K562 (cell line): ENCODE results near the gene LRRC7. TPM values are rescaled to one million over a fixed set of nuclear protein-coding genes. Genes with fewer than 3 reads are reported as not detected.

ENCODE experiments used
- ATAC-seq: fragments of 200-7000 bp; cut with Tn5 transposase; 3 replicates; pipeline ENCODE4 v1.9.1; 2020; ENCODE audit warnings: moderate library complexity
- BruUV-seq: library from RNA; stranded (reverse); fragments of 400-500 nt; replicated peaks from 2 replicates; lab custom pipeline; 2021; lab: Mats Ljungman, UMichigan
- CTCF ChIA-PET: fragments of 300-600 bp; formaldehyde crosslinking; extraction: SDS; loops from one replicate; lab custom pipeline; 2021; ENCODE audit warnings: low intra/inter-chr PET ratio; lab: Yijun Ruan, JAX
- POLR2A ChIA-PET: fragments of 300-600, 350-650 bp; sonication (Branson Sonifier 250); formaldehyde crosslinking; extraction: SDS; loops from one replicate; lab custom pipeline; 2021; ENCODE audit warnings: antibody characterized with exemption, inconsistent platforms; lab: Yijun Ruan, JAX
- DNase-seq, 4 experiments: peaks; one replicate each; pipeline versions ENCODE4 v3.0.0 to v3.0.0-alpha.2; 2011 to 2018; ENCODE audit warnings: low spot score in 3 of 4, mixed read lengths in 3 of 4; ENCODE audit errors: extremely low read depth in 1 of 4
- FAIRE-seq: peaks from 2 replicates; lab custom pipeline; 2011; peaks lifted over from hg19 to GRCh38; lab: Jason Lieb, UNC
- H2AFZ ChIP-seq: 2 replicates; pipeline ENCODE4 v1.6.0; 2011; ENCODE audit warnings: low read depth, low read length, control low read depth, inconsistent platforms
- H3K27ac ChIP-seq: fragments of 200-600 bp; 3 replicates; pipeline ENCODE4 v1.8.0; 2011; ENCODE audit warnings: low read depth, mild to moderate bottlenecking, control low read depth, inconsistent platforms, low read length, moderate library complexity, mixed read lengths; ENCODE audit errors: extremely low read depth
- H3K27me3 ChIP-seq, 2 experiments: fragments of 300-600 bp in 1 of 2; 2 replicates in 1 of 2; 3 replicates in 1 of 2; pipeline versions ENCODE4 v1.6.0 to v1.8.0; 2011; ENCODE audit warnings: inconsistent platforms in 2 of 2, low read length in 2 of 2, mild to moderate bottlenecking in 1 of 2, mixed read lengths in 1 of 2, moderate library complexity in 1 of 2; ENCODE audit not compliant: control insufficient read depth in 2 of 2, insufficient read depth in 2 of 2
- H3K36me3 ChIP-seq: fragments of 300-600 bp; 3 replicates; pipeline ENCODE4 v1.8.0; 2011; ENCODE audit warnings: mild to moderate bottlenecking, low read length, inconsistent platforms; ENCODE audit not compliant: control insufficient read depth, insufficient read depth
- H3K4me1 ChIP-seq, 2 experiments: fragments of 200-600 bp in 1 of 2; replicated peaks in 1 of 2; 2 replicates in 1 of 2; 3 replicates in 1 of 2; pipeline versions ENCODE4 v1.5.1 to v1.8.0; 2011; ENCODE audit warnings: inconsistent platforms in 2 of 2, low read length in 2 of 2, mild to moderate bottlenecking in 1 of 2, mixed read lengths in 1 of 2, moderate library complexity in 1 of 2; ENCODE audit not compliant: control insufficient read depth in 2 of 2, insufficient read depth in 2 of 2
- H3K4me2 ChIP-seq: 2 replicates; pipeline ENCODE4 v1.6.1; 2011; ENCODE audit warnings: low read length, control low read depth, inconsistent platforms, mixed read lengths; ENCODE audit not compliant: insufficient read depth
- H3K4me3 ChIP-seq: fragments of 200-600 bp; sonication (generic), shearing (Covaris generic); 2 replicates; pipeline ENCODE4 v1.5.1; 2016; ENCODE audit warnings: control low read depth, inconsistent platforms
- H3K79me2 ChIP-seq: fragments of 200-600 bp; 3 replicates; pipeline ENCODE4 v1.8.0; 2011; ENCODE audit warnings: low read length, inconsistent platforms; ENCODE audit not compliant: control insufficient read depth, insufficient read depth
- H3K9ac ChIP-seq, 2 experiments: 2 replicates each; pipeline versions ENCODE4 v1.6.0 to v1.6.1; 2011; ENCODE audit warnings: low read depth in 2 of 2, low read length in 2 of 2, control low read depth in 1 of 2, inconsistent platforms in 1 of 2, mild to moderate bottlenecking in 1 of 2, mixed read lengths in 1 of 2; ENCODE audit not compliant: insufficient read depth in 1 of 2
- H3K9me1 ChIP-seq: one replicate; pipeline ENCODE4 v1.6.0; 2011; ENCODE audit warnings: inconsistent platforms, mild to moderate bottlenecking, low read length, moderate library complexity; ENCODE audit not compliant: control insufficient read depth, insufficient read depth
- H3K9me3 ChIP-seq: replicated peaks from 2 replicates; pipeline ENCODE4 v1.5.1; 2011; ENCODE audit warnings: low read depth, low read length, inconsistent platforms; ENCODE audit not compliant: control insufficient read depth, insufficient read depth
- H4K20me1 ChIP-seq: replicated peaks from 2 replicates; pipeline ENCODE4 v1.6.1; 2011; ENCODE audit warnings: low read length, inconsistent platforms, mixed read lengths; ENCODE audit not compliant: control insufficient read depth, insufficient read depth
- IFI16 ChIP-seq: fragments of 250-450 bp; sonication (Bioruptor Pico); IDR thresholded peaks from 2 replicates; pipeline ENCODE4 v2.1.2; 2022; ENCODE audit warnings: mild to moderate bottlenecking, inconsistent platforms
- KDM2B ChIP-seq: fragments of 250-450 bp; sonication (Bioruptor Pico); IDR thresholded peaks from 2 replicates; pipeline ENCODE4 v1.8.0; 2021; ENCODE audit warnings: mild to moderate bottlenecking, moderate library complexity
- PRMT5 ChIP-seq: sonication (generic); formaldehyde crosslinking; IDR thresholded peaks from 2 replicates; pipeline ENCODE4 v1.5.0; 2020; ENCODE audit warnings: missing genetic modification reagents
- PYGO2 ChIP-seq: fragments of 450-650 bp; IDR thresholded peaks from 2 replicates; pipeline ENCODE4 v1.6.1; 2016; ENCODE audit warnings: mild to moderate bottlenecking, missing genetic modification characterization, moderate library complexity, missing compliant biosample characterization
- SMAD1 ChIP-seq: fragments of 150-350 bp; IDR thresholded peaks from 2 replicates; pipeline ENCODE4 v1.6.1; 2014; ENCODE audit warnings: low read length, low read depth; ENCODE audit not compliant: partially characterized antibody
- TSC22D4 ChIP-seq: fragments of 450-650 bp; IDR thresholded peaks from 2 replicates; pipeline ENCODE4 v1.6.1; 2016; ENCODE audit warnings: missing genetic modification characterization, missing biosample characterization, control low read depth
- ZNF165 ChIP-seq: fragments of 250-450 bp; sonication (Bioruptor Pico); IDR thresholded peaks from 2 replicates; pipeline ENCODE4 v1.4.0; 2020; ENCODE audit warnings: borderline replicate concordance
- WGBS: fragments of 100-300 bp; shearing (Covaris generic); methylation state at CpG from one replicate; pipeline ENCODE4 v1.1.6; 2016; ENCODE audit warnings: low coverage, mixed read lengths; ENCODE audit not compliant: insufficient coverage; ENCODE audit errors: missing lambda C conversion rate; 5-methylcytosine and 5-hydroxymethylcytosine counted together
- in situ Hi-C: fragments of 300-500 bp; cut with MboI; formaldehyde crosslinking; loops from 4 replicates; pipeline ENCODE4 v1.15.0; 2018; ENCODE audit warnings: inconsistent platforms, mixed read lengths
- intact Hi-C: fragments of 100-400 bp; cut with micrococcal nuclease; formaldehyde crosslinking; loops from 2 replicates; pipeline ENCODE4 v1.14.2; 2022
- polyA plus RNA-seq, 8 experiments: library from polyadenylated mRNA; depleted of rRNA in 4 of 8; stranded (reverse) in 5 of 8; unstranded in 3 of 8; fragments of >200 nt; fragmentation: Nextera tagmentation in 2 of 8; fragmentation: Illumina TruSeq in 1 of 8; extraction: Ambion mirVana in 2 of 8; extraction: Trizol in 1 of 8; gene quantifications; 2 replicates each; pipeline versions ENCODE4 v1.2.1 to v1.2.3, GENCODE V29; 2011 to 2014; ENCODE audit warnings: inconsistent platforms in 1 of 8, missing spikeins in 1 of 8
- total RNA-seq, 7 experiments: library from RNA; depleted of rRNA in 6 of 7; stranded (reverse); fragments of >200 nt in 6 of 7; fragmentation: Illumina TruSeq in 2 of 7; extraction: Trizol in 2 of 7; gene quantifications; 2 replicates each; pipeline versions ENCODE4 v1.2.1 to v1.2.3, GENCODE V29; 2011 to 2021; ENCODE audit warnings: low replicate concordance in 1 of 7
- TF ChIP-seq, protein P1 (sequence below): sonication (generic); formaldehyde crosslinking; IDR thresholded peaks from 2 replicates; pipeline ENCODE4 v1.8.0; 2022; ENCODE audit warnings: mild to moderate bottlenecking, missing genetic modification reagents
- TF ChIP-seq, protein P2 (sequence below): sonication (generic); formaldehyde crosslinking; IDR thresholded peaks from 2 replicates; pipeline ENCODE4 v1.8.0; 2023; ENCODE audit warnings: mild to moderate bottlenecking, missing genetic modification reagents
- TF ChIP-seq, protein P3 (sequence below): fragments of 250-450 bp; sonication (Bioruptor Pico); IDR thresholded peaks from 2 replicates; pipeline ENCODE4 v1.5.0; 2020; ENCODE audit warnings: mild to moderate bottlenecking, borderline replicate concordance

LRRC7 gene
- total and polyA plus RNA-seq, 9 of the 15 experiments (the other 6 are each of a cell fraction or from before 2014, with no cell fraction given): 0.09 to 0.94 (median 0.49) TPM

DNA sequence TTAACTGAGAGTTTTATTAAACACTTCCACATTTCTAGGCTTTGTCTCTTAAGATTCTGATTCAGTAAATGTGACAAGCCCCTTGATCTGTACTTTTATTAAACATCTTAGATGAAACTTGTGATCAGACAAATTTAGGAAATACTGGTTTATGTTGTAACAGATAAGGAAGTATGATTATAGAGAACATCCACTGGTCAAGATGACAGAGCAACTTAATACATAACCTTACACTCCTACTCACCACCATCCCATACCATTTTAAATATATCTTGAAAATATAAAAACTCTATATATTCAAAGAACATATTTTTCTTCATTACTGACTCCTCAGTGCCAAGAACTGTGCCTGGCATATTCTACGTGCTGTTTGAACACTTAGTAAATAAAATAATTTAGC lies 420.2 kb downstream of the LRRC7 start:
- ChIA-PET POLR2A (no interaction called here), CTCF (no interaction called here)
- H3K9me3 ChIP-seq: no peaks in the 10 kb centered on the region
- H3K4me2 ChIP-seq: no peak overlapping the region
- no peak overlapping the region for H3K27ac ChIP-seq
- H3K9ac ChIP-seq: no peak overlapping the region
- BruUV-seq: no TSS peak
- H3K4me3 ChIP-seq: no peak overlapping the region
- ATAC-seq: no peak
- DNase-seq: no peak
- H2AFZ ChIP-seq: no peak overlapping the region
- no peaks in the 10 kb centered on the region for H3K36me3 ChIP-seq
- H4K20me1 ChIP-seq: no peaks in the 10 kb centered on the region
- FAIRE-seq: no peak
- no peaks in the 10 kb centered on the region for H3K27me3 ChIP-seq
- H3K9me1 ChIP-seq: no peaks in the 10 kb centered on the region
- H3K79me2 ChIP-seq: no peaks in the 10 kb centered on the region
- intact Hi-C loops (no loop called here), in situ Hi-C loops (no loop called here)
- WGBS: 7% methylated on average over 1 of the region's 1 CpG
- H3K4me1 ChIP-seq: no peaks in the 10 kb centered on the region
- TF ChIP-seq PYGO2 (tag): no peak
- no peak for TF ChIP-seq KDM2B (CRISPR knock-in tag)
- no peak for TF ChIP-seq SMAD1
- TF ChIP-seq, protein P1, sequence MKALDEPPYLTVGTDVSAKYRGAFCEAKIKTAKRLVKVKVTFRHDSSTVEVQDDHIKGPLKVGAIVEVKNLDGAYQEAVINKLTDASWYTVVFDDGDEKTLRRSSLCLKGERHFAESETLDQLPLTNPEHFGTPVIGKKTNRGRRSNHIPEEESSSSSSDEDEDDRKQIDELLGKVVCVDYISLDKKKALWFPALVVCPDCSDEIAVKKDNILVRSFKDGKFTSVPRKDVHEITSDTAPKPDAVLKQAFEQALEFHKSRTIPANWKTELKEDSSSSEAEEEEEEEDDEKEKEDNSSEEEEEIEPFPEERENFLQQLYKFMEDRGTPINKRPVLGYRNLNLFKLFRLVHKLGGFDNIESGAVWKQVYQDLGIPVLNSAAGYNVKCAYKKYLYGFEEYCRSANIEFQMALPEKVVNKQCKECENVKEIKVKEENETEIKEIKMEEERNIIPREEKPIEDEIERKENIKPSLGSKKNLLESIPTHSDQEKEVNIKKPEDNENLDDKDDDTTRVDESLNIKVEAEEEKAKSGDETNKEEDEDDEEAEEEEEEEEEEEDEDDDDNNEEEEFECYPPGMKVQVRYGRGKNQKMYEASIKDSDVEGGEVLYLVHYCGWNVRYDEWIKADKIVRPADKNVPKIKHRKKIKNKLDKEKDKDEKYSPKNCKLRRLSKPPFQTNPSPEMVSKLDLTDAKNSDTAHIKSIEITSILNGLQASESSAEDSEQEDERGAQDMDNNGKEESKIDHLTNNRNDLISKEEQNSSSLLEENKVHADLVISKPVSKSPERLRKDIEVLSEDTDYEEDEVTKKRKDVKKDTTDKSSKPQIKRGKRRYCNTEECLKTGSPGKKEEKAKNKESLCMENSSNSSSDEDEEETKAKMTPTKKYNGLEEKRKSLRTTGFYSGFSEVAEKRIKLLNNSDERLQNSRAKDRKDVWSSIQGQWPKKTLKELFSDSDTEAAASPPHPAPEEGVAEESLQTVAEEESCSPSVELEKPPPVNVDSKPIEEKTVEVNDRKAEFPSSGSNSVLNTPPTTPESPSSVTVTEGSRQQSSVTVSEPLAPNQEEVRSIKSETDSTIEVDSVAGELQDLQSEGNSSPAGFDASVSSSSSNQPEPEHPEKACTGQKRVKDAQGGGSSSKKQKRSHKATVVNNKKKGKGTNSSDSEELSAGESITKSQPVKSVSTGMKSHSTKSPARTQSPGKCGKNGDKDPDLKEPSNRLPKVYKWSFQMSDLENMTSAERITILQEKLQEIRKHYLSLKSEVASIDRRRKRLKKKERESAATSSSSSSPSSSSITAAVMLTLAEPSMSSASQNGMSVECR: no peak
- no peak for TF ChIP-seq IFI16
- TF ChIP-seq, protein P2, sequence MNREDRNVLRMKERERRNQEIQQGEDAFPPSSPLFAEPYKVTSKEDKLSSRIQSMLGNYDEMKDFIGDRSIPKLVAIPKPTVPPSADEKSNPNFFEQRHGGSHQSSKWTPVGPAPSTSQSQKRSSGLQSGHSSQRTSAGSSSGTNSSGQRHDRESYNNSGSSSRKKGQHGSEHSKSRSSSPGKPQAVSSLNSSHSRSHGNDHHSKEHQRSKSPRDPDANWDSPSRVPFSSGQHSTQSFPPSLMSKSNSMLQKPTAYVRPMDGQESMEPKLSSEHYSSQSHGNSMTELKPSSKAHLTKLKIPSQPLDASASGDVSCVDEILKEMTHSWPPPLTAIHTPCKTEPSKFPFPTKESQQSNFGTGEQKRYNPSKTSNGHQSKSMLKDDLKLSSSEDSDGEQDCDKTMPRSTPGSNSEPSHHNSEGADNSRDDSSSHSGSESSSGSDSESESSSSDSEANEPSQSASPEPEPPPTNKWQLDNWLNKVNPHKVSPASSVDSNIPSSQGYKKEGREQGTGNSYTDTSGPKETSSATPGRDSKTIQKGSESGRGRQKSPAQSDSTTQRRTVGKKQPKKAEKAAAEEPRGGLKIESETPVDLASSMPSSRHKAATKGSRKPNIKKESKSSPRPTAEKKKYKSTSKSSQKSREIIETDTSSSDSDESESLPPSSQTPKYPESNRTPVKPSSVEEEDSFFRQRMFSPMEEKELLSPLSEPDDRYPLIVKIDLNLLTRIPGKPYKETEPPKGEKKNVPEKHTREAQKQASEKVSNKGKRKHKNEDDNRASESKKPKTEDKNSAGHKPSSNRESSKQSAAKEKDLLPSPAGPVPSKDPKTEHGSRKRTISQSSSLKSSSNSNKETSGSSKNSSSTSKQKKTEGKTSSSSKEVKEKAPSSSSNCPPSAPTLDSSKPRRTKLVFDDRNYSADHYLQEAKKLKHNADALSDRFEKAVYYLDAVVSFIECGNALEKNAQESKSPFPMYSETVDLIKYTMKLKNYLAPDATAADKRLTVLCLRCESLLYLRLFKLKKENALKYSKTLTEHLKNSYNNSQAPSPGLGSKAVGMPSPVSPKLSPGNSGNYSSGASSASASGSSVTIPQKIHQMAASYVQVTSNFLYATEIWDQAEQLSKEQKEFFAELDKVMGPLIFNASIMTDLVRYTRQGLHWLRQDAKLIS (CRISPR knock-in tag): no peak
- no peak for TF ChIP-seq TSC22D4
- TF ChIP-seq ZNF165 (CRISPR knock-in tag): no peak
- TF ChIP-seq, protein P3, sequence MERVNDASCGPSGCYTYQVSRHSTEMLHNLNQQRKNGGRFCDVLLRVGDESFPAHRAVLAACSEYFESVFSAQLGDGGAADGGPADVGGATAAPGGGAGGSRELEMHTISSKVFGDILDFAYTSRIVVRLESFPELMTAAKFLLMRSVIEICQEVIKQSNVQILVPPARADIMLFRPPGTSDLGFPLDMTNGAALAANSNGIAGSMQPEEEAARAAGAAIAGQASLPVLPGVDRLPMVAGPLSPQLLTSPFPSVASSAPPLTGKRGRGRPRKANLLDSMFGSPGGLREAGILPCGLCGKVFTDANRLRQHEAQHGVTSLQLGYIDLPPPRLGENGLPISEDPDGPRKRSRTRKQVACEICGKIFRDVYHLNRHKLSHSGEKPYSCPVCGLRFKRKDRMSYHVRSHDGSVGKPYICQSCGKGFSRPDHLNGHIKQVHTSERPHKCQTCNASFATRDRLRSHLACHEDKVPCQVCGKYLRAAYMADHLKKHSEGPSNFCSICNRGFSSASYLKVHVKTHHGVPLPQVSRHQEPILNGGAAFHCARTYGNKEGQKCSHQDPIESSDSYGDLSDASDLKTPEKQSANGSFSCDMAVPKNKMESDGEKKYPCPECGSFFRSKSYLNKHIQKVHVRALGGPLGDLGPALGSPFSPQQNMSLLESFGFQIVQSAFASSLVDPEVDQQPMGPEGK (CRISPR knock-in tag): no peak
- TF ChIP-seq PRMT5 (CRISPR knock-in tag): no peak
